ACC112 (cell line): Measurements from ENCODE around the gene METTL16.

Source experiments
- H2AFZ ChIP-seq: fragments of 200-600 bp; sonication (generic); one replicate; pipeline ENCODE4 v1.6.0; 2017; ENCODE audit warnings: antibody characterized with exemption, low read length; ENCODE audit not compliant: unreplicated experiment
- H3K27ac ChIP-seq: fragments of 200-600 bp; sonication (generic); 2 replicates; pipeline ENCODE4 v1.5.1; 2014; ENCODE audit warnings: low read depth, mild to moderate bottlenecking, antibody characterized with exemption, low read length, moderate library complexity
- H3K27me3 ChIP-seq: fragments of 200-600 bp; sonication (generic); 2 replicates; pipeline ENCODE4 v1.6.1; 2014; ENCODE audit warnings: mild to moderate bottlenecking, antibody characterized with exemption, low read length, moderate library complexity, mixed read lengths; ENCODE audit not compliant: insufficient read depth
- H3K36me3 ChIP-seq: fragments of 200-600 bp; sonication (generic); 2 replicates; pipeline ENCODE4 v1.6.1; 2016; ENCODE audit warnings: mild to moderate bottlenecking, antibody characterized with exemption, low read length, moderate library complexity, mixed read lengths; ENCODE audit not compliant: insufficient read depth
- H3K4me1 ChIP-seq: fragments of 200-600 bp; sonication (generic); one replicate; pipeline ENCODE4 v1.6.1; 2016; ENCODE audit warnings: low read length, mixed read lengths; ENCODE audit not compliant: insufficient read depth, unreplicated experiment, control insufficient read depth
- H3K4me3 ChIP-seq: fragments of 200-600 bp; sonication (generic); 2 replicates; pipeline ENCODE4 v1.5.1; 2014; ENCODE audit warnings: mild to moderate bottlenecking, low read depth, low read length
- H3K79me2 ChIP-seq: fragments of 200-600 bp; sonication (generic); one replicate; pipeline ENCODE4 v1.6.0; 2016; ENCODE audit warnings: low read length; ENCODE audit not compliant: control insufficient read depth, unreplicated experiment, insufficient read depth

Gene METTL16

GRCh38 chr17:2379489-2380225 is 132.0 kb downstream of the METTL16 start:
- Histone ChIP-seq H3K36me3 (no peaks in the 10 kb centered on the region), H3K4me1 (no peaks in the 10 kb centered on the region), H3K79me2 (no peaks in the 10 kb centered on the region), H3K4me3 (no peak overlapping the region), H2AFZ (no peak overlapping the region), H3K27ac (no peak overlapping the region), H3K27me3 (no peaks in the 10 kb centered on the region)

- Histone ChIP-seq H3K36me3 (no peaks in the 10 kb centered on the region), H2AFZ (no peak overlapping the region), H3K4me1 (no peaks in the 10 kb centered on the region), H3K27ac (no peak overlapping the region), H3K27me3 (no peaks in the 10 kb centered on the region), H3K79me2 (no peaks in the 10 kb centered on the region), H3K4me3 (no peak overlapping the region)
Measured at GRCh38 chr17:2378905-2379304, 132.8 kb downstream of the METTL16 start.

- H3K4me1 ChIP-seq = no peaks in the 10 kb centered on the region
Measured at GRCh38 chr17:2377659-2378058, 134.0 kb downstream of the METTL16 start.

GRCh38 chr17:2376107-2376506 is 135.6 kb downstream of the METTL16 start:
- Histone ChIP-seq H3K27me3 (no peaks in the 10 kb centered on the region), H3K4me3 (no peak overlapping the region), H3K4me1 (no peaks in the 10 kb centered on the region), H2AFZ (no peak overlapping the region), H3K36me3 (no peaks in the 10 kb centered on the region), H3K27ac (no peak overlapping the region), H3K79me2 (no peaks in the 10 kb centered on the region)

More at GRCh38 chr17:2377659-2378058, 134.0 kb downstream of the METTL16 start:
- Histone ChIP-seq H2AFZ (no peak overlapping the region), H3K36me3 (no peaks in the 10 kb centered on the region), H3K79me2 (no peaks in the 10 kb centered on the region), H3K4me3 (no peak overlapping the region), H3K27ac (no peak overlapping the region), H3K27me3 (no peaks in the 10 kb centered on the region)

GRCh38 chr17:2375406-2375805 is 136.3 kb downstream of the METTL16 start:
- Histone ChIP-seq H3K36me3 (no peaks in the 10 kb centered on the region), H2AFZ (no peak overlapping the region), H3K27ac (no peak overlapping the region), H3K79me2 (no peaks in the 10 kb centered on the region), H3K4me1 (no peaks in the 10 kb centered on the region), H3K4me3 (no peak overlapping the region), H3K27me3 (no peaks in the 10 kb centered on the region)

GRCh38 chr17:2374549-2375285 is 137.0 kb downstream of the METTL16 start:
- H3K27me3 ChIP-seq = no peaks in the 10 kb centered on the region
- no peaks in the 10 kb centered on the region for H3K79me2 ChIP-seq
- H3K4me3 ChIP-seq = no peak overlapping the region
- no peaks in the 10 kb centered on the region for H3K36me3 ChIP-seq
- H2AFZ ChIP-seq = no peak overlapping the region
- no peaks in the 10 kb centered on the region for H3K4me1 ChIP-seq
- H3K27ac ChIP-seq = no peak overlapping the region

GRCh38 chr17:2373179-2373578 is 138.5 kb downstream of the METTL16 start:
- Histone ChIP-seq H3K27me3 (no peaks in the 10 kb centered on the region), H3K36me3 (no peaks in the 10 kb centered on the region), H3K4me1 (no peaks in the 10 kb centered on the region), H3K4me3 (no peak overlapping the region), H3K27ac (no peak overlapping the region), H3K79me2 (no peaks in the 10 kb centered on the region), H2AFZ (no peak overlapping the region)

GRCh38 chr17:2372681-2373080 is 139.0 kb downstream of the METTL16 start:
- Histone ChIP-seq H3K27me3 (no peaks in the 10 kb centered on the region), H2AFZ (no peak overlapping the region), H3K36me3 (no peaks in the 10 kb centered on the region), H3K4me3 (no peak overlapping the region), H3K79me2 (no peaks in the 10 kb centered on the region), H3K27ac (no peak overlapping the region), H3K4me1 (no peaks in the 10 kb centered on the region)

- H3K27me3 ChIP-seq = no peaks in the 10 kb centered on the region
- H3K27ac ChIP-seq = no peak overlapping the region
- H3K36me3 ChIP-seq = no peaks in the 10 kb centered on the region
- H3K79me2 ChIP-seq = no peaks in the 10 kb centered on the region
- no peak overlapping the region for H3K4me3 ChIP-seq
- no peak overlapping the region for H2AFZ ChIP-seq
- no peaks in the 10 kb centered on the region for H3K4me1 ChIP-seq
Measured at GRCh38 chr17:2372180-2372579, 139.5 kb downstream of the METTL16 start.

- H3K4me3 ChIP-seq = no peak overlapping the region
- H3K79me2 ChIP-seq = no peaks in the 10 kb centered on the region
- H3K36me3 ChIP-seq = no peaks in the 10 kb centered on the region
- no peaks in the 10 kb centered on the region for H3K27me3 ChIP-seq
- no peak overlapping the region for H2AFZ ChIP-seq
- no peak overlapping the region for H3K27ac ChIP-seq
- H3K4me1 ChIP-seq = no peaks in the 10 kb centered on the region
Measured at GRCh38 chr17:2371183-2372130, 140.2 kb downstream of the METTL16 start.
